SH-SY5Y (cell line): Measurements from ENCODE around the gene PSMG1.

Experiments
- GATA2 ChIP-seq: IDR thresholded peaks from 2 replicates; pipeline ENCODE4 v1.6.1; 2011; ENCODE audit warnings: mild to moderate bottlenecking, low read depth, low read length
- GATA3 ChIP-seq: IDR thresholded peaks from 2 replicates; pipeline ENCODE4 v1.6.1; 2011; ENCODE audit warnings: low read depth, mild to moderate bottlenecking, low read length, moderate library complexity

DNA sequence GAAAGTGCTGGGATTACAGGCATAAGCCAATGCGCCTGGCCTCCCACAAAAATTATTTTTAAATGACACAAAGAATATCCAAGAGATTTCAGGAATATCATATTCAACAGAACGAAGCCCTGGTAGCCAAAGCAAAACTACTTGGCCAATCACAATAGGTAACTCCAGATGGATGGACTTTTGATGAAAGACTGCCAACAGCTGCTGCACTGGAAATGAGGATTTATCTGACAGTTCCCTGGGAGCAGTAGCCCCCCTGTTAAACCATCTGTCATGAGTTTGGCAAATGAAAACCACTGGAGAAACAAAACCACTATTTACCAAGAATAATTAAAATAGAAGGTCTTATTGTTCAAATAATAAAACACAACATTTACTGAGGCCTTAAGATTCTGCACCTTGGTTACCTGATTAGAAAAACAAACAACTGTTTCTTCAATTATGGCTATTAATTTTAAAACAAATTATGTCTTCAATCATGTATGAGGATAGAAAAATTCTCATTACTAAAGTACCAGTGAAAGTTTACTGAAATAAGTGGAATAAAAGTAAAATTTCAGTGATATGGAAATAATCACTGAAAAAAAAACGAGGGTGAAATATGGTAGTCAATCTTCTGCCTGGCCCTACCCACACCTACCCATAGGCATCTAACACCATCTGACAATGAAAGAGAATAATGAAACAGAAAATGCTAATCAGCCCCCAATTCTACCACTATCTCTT, 34.3 kb upstream of the PSMG1 start:
- TF ChIP-seq GATA3: no peak
- no peak for TF ChIP-seq GATA2
